Stimulated activated CD4-positive, alpha-beta T cell treated with anti-CD3 and anti-CD28 coated beads, Interleukin-12 subunit alpha, Interleukin-12 subunit beta, amount 100 ng/mL, for 48 hours (primary cell): ENCODE data around the gene SIL1.

Experiments used
- DNase-seq, 3 donors: peaks; one replicate each; pipeline ENCODE4 v3.0.0-alpha.2; 2020; ENCODE audit warnings: low read depth in 2 of 3, low spot score in 1 of 3

The SIL1 gene

DNA sequence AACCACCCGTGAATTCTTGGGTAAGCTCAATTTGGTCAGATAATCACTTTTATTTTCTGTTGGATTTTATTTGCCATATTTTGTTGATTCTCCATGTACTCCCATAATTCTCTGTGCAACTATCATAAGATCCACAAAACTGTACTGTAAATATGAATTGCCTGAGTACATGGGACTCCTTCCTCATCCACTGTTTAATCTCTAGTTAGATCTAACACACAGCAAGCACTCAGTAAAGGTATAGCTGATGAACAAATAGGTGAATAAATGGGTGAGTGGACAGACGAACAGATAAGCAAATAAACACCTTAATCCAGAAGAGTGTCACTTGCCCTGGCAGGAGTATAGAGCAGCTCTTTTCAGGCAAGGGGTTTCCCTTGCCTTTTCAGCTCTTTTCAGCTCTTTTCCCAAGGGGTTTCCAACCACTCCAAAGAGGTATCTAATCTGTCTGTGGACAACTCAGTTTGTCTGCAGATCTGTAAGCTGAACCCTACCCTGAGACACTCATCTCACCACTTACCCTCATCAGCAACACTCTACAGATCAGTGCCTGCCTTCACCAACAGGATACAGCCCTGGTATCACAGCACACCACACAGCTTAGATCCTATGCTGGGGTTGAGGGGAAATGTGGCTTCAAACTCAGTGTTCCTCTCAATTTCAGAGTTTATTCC, 51.2 kb downstream of the SIL1 start:
- no peak for DNase-seq

- DNase-seq: no peak
Observed at GRCh38 chr5:139141446-139142204, 56.5 kb downstream of the SIL1 start.

DNA sequence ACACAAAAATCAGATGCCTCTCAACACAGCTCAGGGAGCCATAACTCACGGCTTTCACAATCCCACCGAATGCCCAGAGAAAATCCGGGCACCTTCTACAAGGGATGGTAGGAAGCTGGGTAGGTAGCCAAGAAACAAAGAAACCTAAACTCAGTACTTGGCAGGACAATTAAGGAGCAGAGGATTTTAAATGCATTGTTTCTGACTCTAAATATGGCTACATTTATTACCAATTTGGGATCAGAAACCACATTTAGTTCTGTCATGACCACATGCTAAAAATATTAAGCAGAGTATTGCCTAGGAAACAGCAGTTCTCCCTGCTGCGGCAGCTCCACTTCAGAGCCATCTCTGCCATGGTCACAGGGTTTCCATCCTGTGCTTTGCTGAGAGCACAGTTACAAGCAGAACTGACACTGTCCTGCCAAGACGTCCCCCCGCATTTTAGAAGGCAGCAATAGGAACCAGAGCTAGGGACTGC, 57.5 kb downstream of the SIL1 start:
- DNase-seq: no peak

GRCh38 chr5:139138809-139139208, 59.4 kb downstream of the SIL1 start:
- DNase-seq: no peak

GRCh38 chr5:139138109-139138508, 60.1 kb downstream of the SIL1 start:
- DNase-seq: no peak

- no peak for DNase-seq
Observed at GRCh38 chr5:139137697-139138096, 60.5 kb downstream of the SIL1 start.

DNA sequence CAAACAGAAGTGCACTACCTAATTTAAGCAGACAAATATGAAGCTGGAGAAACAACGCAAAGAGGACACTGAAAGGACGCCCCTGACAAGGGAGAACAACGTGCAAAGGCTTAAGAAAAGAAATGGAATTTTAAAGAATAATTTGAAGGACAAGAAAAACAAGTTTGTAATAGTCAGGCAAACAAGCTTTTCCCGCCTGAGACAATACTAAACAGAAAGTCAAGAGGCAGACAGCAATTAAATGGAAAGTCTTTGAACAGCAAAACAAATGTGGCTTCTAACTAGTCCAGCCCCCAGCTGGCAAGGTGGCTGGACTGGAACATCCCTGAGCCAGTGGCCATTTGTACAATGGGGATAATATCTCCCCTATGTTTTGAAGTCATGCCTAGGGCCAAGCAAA, 63.3 kb downstream of the SIL1 start:
- no peak for DNase-seq

- no peak for DNase-seq
Observed at GRCh38 chr5:139133282-139133681, 64.9 kb downstream of the SIL1 start.

- DNase-seq: no peak
Observed at GRCh38 chr5:139132515-139132914, 65.7 kb downstream of the SIL1 start.

- no peak for DNase-seq
Observed at GRCh38 chr5:139131921-139132432, 66.2 kb downstream of the SIL1 start.

GRCh38 chr5:139131465-139131864, 66.7 kb downstream of the SIL1 start:
- DNase-seq: no peak

- DNase-seq: no peak
Observed at GRCh38 chr5:139131062-139131461, 67.1 kb downstream of the SIL1 start.

DNA sequence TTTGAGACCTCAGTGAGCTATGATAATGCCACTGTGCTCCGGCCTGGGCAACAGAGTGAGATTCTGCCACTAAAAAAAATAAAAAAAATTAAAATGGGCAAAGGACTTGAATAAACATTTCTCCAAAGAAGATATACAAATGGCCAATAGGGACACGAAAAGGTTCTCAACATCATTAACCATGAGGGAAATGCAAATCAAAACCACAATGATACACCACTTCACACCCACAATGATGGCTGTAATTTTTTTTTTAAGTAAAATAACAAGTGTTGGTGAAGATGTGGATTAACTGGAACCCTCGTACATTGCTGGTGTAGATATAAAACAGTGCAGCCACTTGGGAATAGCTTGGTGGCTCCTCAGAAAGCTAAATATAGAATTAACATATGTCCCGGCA, 68.0 kb downstream of the SIL1 start:
- no peak for DNase-seq

DNA sequence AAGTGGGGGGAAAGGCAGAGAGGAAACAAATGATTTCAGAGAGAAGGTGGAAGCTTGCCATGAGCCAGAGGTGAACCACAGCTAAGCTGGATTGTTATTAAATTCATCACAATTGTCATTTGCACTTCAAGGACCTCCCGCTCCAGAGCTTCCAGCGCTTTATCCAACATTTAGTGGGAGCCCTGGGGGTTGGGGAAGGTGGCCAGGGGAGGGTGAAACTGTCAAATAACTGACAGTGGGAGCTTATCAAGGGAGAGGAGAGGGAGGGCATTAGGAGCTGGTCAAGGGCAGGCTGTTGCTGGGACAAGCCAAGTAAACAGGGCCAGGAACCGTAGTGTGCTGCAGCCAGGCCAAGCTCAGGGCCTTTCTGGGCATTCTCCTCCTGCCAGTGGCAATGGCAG, 71.5 kb downstream of the SIL1 start:
- no peak for DNase-seq

- DNase-seq: no peak
Observed at GRCh38 chr5:139125991-139126390, 72.2 kb downstream of the SIL1 start.

GRCh38 chr5:139124774-139125520, 73.2 kb downstream of the SIL1 start:
- no peak for DNase-seq

- no peak for DNase-seq
Observed at GRCh38 chr5:139121120-139121519, 77.0 kb downstream of the SIL1 start.

DNA sequence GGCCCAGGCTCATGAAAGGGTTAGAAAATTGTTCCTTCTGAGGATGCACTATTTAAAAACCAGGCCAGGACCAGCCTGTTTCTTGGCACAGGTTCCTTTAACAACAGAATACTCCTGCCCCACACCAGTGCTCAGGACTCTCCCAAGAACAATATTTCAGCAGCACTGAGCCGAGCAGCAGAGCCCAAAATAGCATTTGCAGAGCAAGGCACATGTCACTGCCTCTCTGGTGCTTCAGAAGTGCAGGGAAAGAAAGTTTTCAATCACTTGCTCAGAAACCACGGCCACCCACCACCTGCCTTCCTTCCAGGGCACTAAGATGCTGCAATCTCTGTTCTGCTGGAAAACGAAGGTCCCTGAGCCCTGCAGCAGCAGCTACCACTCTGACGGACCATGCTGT, 77.6 kb downstream of the SIL1 start:
- DNase-seq: no peak

- DNase-seq: no peak
Observed at GRCh38 chr5:139118804-139119203, 79.4 kb downstream of the SIL1 start.

DNA sequence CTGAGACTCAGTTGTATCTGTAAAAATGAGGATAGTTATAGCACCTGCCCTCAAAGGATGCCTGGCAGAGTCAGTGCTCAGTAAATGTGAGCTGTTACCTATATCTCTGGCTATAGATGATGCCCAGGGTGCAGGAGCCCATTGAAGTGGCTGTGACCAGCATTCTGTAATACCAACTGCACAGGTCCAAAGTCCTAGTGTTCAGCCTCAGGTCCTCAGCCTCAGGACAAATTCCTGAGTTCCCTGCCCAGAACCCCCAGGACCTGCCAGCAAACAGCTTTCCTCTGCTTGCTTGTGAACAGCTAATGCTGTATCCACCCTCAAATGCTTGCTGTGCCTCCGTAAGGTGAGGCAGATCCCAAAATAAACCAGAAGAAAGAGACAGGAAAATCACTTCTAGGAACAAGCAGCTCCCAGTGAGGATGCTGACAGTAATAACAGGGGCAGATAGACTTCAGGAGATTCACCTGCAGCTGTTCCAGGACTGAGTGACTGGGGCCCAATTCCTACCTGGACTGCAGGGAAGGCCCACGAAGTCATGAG, 80.8 kb downstream of the SIL1 start:
- DNase-seq: no peak

- DNase-seq: no peak
Observed at GRCh38 chr5:139116100-139116655, 82.0 kb downstream of the SIL1 start.
